K562 (cell line): ENCODE results near the gene GNPTAB. TPM values are rescaled to one million over a fixed set of nuclear protein-coding genes. Genes with fewer than 3 reads are reported as not detected.

Experiments used
- EP400 ChIP-seq: fragments of 450-650 bp; IDR thresholded peaks from 2 replicates; pipeline ENCODE4 v1.6.1; 2017; ENCODE audit warnings: antibody characterized with exemption, mild to moderate bottlenecking, moderate library complexity
- ETV1 ChIP-seq: fragments of 450-650 bp; conservative IDR thresholded peaks from 2 replicates; pipeline ENCODE4 v1.6.1; 2016; ENCODE audit warnings: missing genetic modification characterization, control low read depth, low read depth, missing compliant biosample characterization
- HNRNPUL1 ChIP-seq: fragments of 200-400 bp; formaldehyde crosslinking; IDR thresholded peaks from 2 replicates; pipeline ENCODE4 v1.6.1; 2017; ENCODE audit warnings: low read length
- KLF16 ChIP-seq: IDR thresholded peaks from 2 replicates; pipeline ENCODE4 v1.6.1; 2016; ENCODE audit warnings: antibody characterized with exemption
- MTA2 ChIP-seq: fragments of 450-650 bp; IDR thresholded peaks from 2 replicates; pipeline ENCODE4 v1.6.1; 2016; ENCODE audit warnings: low read depth
- NCOA1 ChIP-seq: fragments of 450-650 bp; IDR thresholded peaks from 2 replicates; pipeline ENCODE4 v1.6.1; 2016; ENCODE audit warnings: low read depth
- PHB2 ChIP-seq: fragments of 450-650 bp; IDR thresholded peaks from 2 replicates; pipeline ENCODE4 v1.6.1; 2017; ENCODE audit warnings: low read depth
- PYGO2 ChIP-seq: fragments of 450-650 bp; IDR thresholded peaks from 2 replicates; pipeline ENCODE4 v1.6.1; 2016; ENCODE audit warnings: mild to moderate bottlenecking, missing genetic modification characterization, moderate library complexity, missing compliant biosample characterization
- RAD21 ChIP-seq, 2 experiments: fragments of 250-450 bp in 1 of 2; fragments of 450-650 bp in 1 of 2; sonication (Bioruptor Pico) in 1 of 2; formaldehyde crosslinking in 1 of 2; IDR thresholded peaks in 1 of 2; conservative IDR thresholded peaks in 1 of 2; 2 replicates each; pipeline versions ENCODE4 v1.4.0 to v1.8.0; 2020 to 2022; ENCODE audit warnings: mild to moderate bottlenecking in 2 of 2, moderate library complexity in 1 of 2
- RHOXF2B ChIP-seq: fragments of 250-450 bp; sonication (Bioruptor Pico); conservative IDR thresholded peaks from 2 replicates; pipeline ENCODE4 v1.5.1; 2021
- SMARCC2 ChIP-seq: fragments of 450-650 bp; IDR thresholded peaks from 2 replicates; pipeline ENCODE4 v1.6.1; 2017; ENCODE audit warnings: antibody characterized with exemption, moderate library complexity, mild to moderate bottlenecking, low read depth
- SUPT5H ChIP-seq: fragments of 450-650 bp; IDR thresholded peaks from 2 replicates; pipeline ENCODE4 v1.6.1; 2016
- THRAP3 ChIP-seq: fragments of 450-650 bp; IDR thresholded peaks from 2 replicates; pipeline ENCODE4 v1.6.1; 2016; ENCODE audit warnings: mild to moderate bottlenecking, inconsistent platforms, borderline replicate concordance
- XRCC4 ChIP-seq: IDR thresholded peaks from one replicate; pipeline ENCODE4 v1.6.1; 2011; ENCODE audit not compliant: insufficient read depth, insufficient read length; ENCODE audit errors: extremely low read depth
- XRCC5 ChIP-seq: fragments of 200-400 bp; formaldehyde crosslinking; IDR thresholded peaks from 2 replicates; pipeline ENCODE4 v1.6.1; 2017; ENCODE audit warnings: low read depth, mild to moderate bottlenecking, low read length
- ZFP36 ChIP-seq: fragments of 150-350 bp; IDR thresholded peaks from 2 replicates; pipeline ENCODE4 v1.6.1; 2018; ENCODE audit warnings: low read length, low read depth; ENCODE audit not compliant: partially characterized antibody
- ZNF143 ChIP-seq: sonication (generic); formaldehyde crosslinking; IDR thresholded peaks from 2 replicates; pipeline ENCODE4 v1.9.0; 2022; ENCODE audit warnings: mild to moderate bottlenecking, missing genetic modification reagents
- ZNF146 ChIP-seq: IDR thresholded peaks from one replicate; pipeline ENCODE4 v1.6.1; 2018; ENCODE audit warnings: missing compliant biosample characterization; ENCODE audit not compliant: unreplicated experiment
- ZNF24 ChIP-seq: fragments of 450-650 bp; IDR thresholded peaks from 2 replicates; pipeline ENCODE4 v1.6.1; 2016
- ZNF668 ChIP-seq: fragments of 250-450 bp; sonication (Bioruptor Pico); IDR thresholded peaks from 2 replicates; pipeline ENCODE4 v1.8.0; 2022; ENCODE audit warnings: mild to moderate bottlenecking, inconsistent platforms
- ZNF699 ChIP-seq: fragments of 250-450 bp; sonication (Bioruptor Pico); IDR thresholded peaks from 2 replicates; pipeline ENCODE4 v1.8.0; 2021; ENCODE audit warnings: mild to moderate bottlenecking, moderate library complexity; ENCODE audit not compliant: insufficient replicate concordance
- ZNF79 ChIP-seq: fragments of 250-450 bp; sonication (Bioruptor Pico); IDR thresholded peaks from 2 replicates; pipeline ENCODE4 v1.4.0; 2020; ENCODE audit warnings: low read depth, mild to moderate bottlenecking, moderate library complexity
- polyA plus RNA-seq, 8 experiments: library from polyadenylated mRNA; depleted of rRNA in 4 of 8; stranded (reverse) in 5 of 8; unstranded in 3 of 8; fragments of >200 nt; fragmentation: Nextera tagmentation in 2 of 8; fragmentation: Illumina TruSeq in 1 of 8; extraction: Ambion mirVana in 2 of 8; extraction: Trizol in 1 of 8; gene quantifications; 2 replicates each; pipeline versions ENCODE4 v1.2.1 to v1.2.3, GENCODE V29; 2011 to 2014; ENCODE audit warnings: inconsistent platforms in 1 of 8, missing spikeins in 1 of 8
- total RNA-seq, 7 experiments: library from RNA; depleted of rRNA in 6 of 7; stranded (reverse); fragments of >200 nt in 6 of 7; fragmentation: Illumina TruSeq in 2 of 7; extraction: Trizol in 2 of 7; gene quantifications; 2 replicates each; pipeline versions ENCODE4 v1.2.1 to v1.2.3, GENCODE V29; 2011 to 2021; ENCODE audit warnings: low replicate concordance in 1 of 7
- TF ChIP-seq, protein P1 (sequence below): fragments of 250-450 bp; sonication (Bioruptor Pico); IDR thresholded peaks from 2 replicates; pipeline ENCODE4 v1.4.0; 2020; ENCODE audit warnings: mild to moderate bottlenecking, moderate library complexity, borderline replicate concordance
- TF ChIP-seq, protein P2 (sequence below): fragments of 250-450 bp; sonication (Bioruptor Pico); IDR thresholded peaks from 2 replicates; pipeline ENCODE4 v1.4.0; 2020; ENCODE audit warnings: mild to moderate bottlenecking, moderate library complexity

The GNPTAB gene
- total and polyA plus RNA-seq, 9 of the 15 experiments (the other 6 are each of a cell fraction or from before 2014, with no cell fraction given), result 5.9 to 23.2 (median 19.3) TPM

DNA sequence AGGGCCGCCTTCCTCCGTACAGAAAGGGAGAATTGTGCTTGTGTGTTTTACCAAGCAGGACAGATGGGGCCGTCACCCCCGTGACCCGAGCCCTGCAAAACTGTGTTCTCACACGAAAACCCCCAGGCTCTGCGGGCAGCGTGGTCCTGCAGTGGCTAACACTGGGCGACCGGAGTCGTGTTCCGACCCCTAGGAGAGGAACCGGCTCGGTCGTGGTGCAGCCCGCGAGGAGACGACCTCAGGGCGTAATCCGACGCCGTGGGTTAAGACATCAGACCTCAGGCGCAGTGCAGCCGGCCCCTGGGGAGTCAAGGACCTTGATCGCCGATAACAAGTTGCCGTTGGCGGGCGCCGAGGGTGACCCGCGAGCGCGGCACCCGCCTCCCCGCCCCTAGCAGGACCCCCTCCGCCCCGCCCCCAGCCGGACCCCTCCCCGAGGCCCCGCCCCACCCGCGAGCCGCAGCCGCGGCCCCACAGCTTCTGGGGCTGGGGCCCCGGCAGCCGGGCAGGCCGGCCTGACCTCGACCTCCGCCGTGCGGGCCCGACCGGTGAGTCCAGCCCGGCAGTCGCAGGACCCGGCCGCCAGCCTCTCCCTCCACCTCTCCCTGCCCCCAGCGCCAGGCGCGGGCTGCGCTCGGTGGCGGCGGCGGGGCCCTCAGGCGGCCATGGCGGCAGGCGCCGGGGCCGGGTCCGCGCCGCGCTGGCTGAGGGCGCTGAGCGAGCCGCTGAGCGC is 133.4 kb downstream of the GNPTAB start, which contains the start of gene CHPT1 (continued):
- TF ChIP-seq PHB2 (no peak), ZNF24 (no peak; the same call in 1 of the 2 replicates), ZNF143 (no peak), ZNF146 (CRISPR knock-in tag) (no peak), NCOA1 (no peak), RAD21 (CRISPR knock-in tag; conservative IDR thresholded peaks at IDR 0.05 in 1 of 2, IDR thresholded peaks at IDR 0.05 in 1 of 2) (no peak), XRCC4 (no peak), ZFP36 (no peak), KLF16 (no peak), XRCC5 (no peak), ETV1 (tag) (no peak), PYGO2 (tag) (no peak), ZNF668 (CRISPR knock-in tag) (no peak), EP400 (peak; percentile 50; the same call in 1 of the 2 replicates), SUPT5H (peak; percentile 60; the same call in 1 of the 2 replicates), MTA2 (no peak), THRAP3 (no peak), ZNF79 (CRISPR knock-in tag) (no peak), HNRNPUL1 (no peak), RHOXF2B (CRISPR knock-in tag) (no peak), SMARCC2 (no peak), ZNF699 (CRISPR knock-in tag) (no peak)
- TF ChIP-seq, protein P1, sequence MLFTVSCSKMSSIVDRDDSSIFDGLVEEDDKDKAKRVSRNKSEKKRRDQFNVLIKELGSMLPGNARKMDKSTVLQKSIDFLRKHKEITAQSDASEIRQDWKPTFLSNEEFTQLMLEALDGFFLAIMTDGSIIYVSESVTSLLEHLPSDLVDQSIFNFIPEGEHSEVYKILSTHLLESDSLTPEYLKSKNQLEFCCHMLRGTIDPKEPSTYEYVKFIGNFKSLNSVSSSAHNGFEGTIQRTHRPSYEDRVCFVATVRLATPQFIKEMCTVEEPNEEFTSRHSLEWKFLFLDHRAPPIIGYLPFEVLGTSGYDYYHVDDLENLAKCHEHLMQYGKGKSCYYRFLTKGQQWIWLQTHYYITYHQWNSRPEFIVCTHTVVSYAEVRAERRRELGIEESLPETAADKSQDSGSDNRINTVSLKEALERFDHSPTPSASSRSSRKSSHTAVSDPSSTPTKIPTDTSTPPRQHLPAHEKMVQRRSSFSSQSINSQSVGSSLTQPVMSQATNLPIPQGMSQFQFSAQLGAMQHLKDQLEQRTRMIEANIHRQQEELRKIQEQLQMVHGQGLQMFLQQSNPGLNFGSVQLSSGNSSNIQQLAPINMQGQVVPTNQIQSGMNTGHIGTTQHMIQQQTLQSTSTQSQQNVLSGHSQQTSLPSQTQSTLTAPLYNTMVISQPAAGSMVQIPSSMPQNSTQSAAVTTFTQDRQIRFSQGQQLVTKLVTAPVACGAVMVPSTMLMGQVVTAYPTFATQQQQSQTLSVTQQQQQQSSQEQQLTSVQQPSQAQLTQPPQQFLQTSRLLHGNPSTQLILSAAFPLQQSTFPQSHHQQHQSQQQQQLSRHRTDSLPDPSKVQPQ (CRISPR knock-in tag), result no peak
- TF ChIP-seq, protein P2, sequence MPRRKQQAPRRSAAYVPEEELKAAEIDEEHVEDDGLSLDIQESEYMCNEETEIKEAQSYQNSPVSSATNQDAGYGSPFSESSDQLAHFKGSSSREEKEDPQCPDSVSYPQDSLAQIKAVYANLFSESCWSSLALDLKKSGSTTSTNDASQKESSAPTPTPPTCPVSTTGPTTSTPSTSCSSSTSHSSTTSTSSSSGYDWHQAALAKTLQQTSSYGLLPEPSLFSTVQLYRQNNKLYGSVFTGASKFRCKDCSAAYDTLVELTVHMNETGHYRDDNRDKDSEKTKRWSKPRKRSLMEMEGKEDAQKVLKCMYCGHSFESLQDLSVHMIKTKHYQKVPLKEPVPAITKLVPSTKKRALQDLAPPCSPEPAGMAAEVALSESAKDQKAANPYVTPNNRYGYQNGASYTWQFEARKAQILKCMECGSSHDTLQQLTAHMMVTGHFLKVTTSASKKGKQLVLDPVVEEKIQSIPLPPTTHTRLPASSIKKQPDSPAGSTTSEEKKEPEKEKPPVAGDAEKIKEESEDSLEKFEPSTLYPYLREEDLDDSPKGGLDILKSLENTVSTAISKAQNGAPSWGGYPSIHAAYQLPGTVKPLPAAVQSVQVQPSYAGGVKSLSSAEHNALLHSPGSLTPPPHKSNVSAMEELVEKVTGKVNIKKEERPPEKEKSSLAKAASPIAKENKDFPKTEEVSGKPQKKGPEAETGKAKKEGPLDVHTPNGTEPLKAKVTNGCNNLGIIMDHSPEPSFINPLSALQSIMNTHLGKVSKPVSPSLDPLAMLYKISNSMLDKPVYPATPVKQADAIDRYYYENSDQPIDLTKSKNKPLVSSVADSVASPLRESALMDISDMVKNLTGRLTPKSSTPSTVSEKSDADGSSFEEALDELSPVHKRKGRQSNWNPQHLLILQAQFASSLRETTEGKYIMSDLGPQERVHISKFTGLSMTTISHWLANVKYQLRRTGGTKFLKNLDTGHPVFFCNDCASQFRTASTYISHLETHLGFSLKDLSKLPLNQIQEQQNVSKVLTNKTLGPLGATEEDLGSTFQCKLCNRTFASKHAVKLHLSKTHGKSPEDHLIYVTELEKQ (CRISPR knock-in tag), result no peak
